ENCODE measurements around the gene TMEM218. TPM values are rescaled to one million over a fixed set of nuclear protein-coding genes. Genes with fewer than 3 reads are reported as not detected.

TMEM218 gene
- total RNA-seq, 1 donor: 7.1 TPM

- Histone ChIP-seq H3K4me1 (ENCODE audit: insufficient read depth, low read length) (no peaks in the 10 kb centered on the region), H3K9me3 (ENCODE audit: low read depth, low read length) (no peaks in the 10 kb centered on the region), H3K27me3 (ENCODE audit: insufficient read depth, low read length) (peaks cover 12% of the 10 kb centered on the region), H3K4me3 (ENCODE audit: low read length) (no peak overlapping the region)
Measured at GRCh38 chr11:125141178-125141577, 29.8 kb upstream of the TMEM218 start.

- Histone ChIP-seq H3K4me3 (ENCODE audit: low read length) (no peak overlapping the region), H3K27me3 (ENCODE audit: insufficient read depth, low read length) (peaks cover 12% of the 10 kb centered on the region), H3K4me1 (ENCODE audit: insufficient read depth, low read length) (no peaks in the 10 kb centered on the region), H3K9me3 (ENCODE audit: low read depth, low read length) (no peaks in the 10 kb centered on the region)
Measured at GRCh38 chr11:125140233-125140632, 28.8 kb upstream of the TMEM218 start.

DNA sequence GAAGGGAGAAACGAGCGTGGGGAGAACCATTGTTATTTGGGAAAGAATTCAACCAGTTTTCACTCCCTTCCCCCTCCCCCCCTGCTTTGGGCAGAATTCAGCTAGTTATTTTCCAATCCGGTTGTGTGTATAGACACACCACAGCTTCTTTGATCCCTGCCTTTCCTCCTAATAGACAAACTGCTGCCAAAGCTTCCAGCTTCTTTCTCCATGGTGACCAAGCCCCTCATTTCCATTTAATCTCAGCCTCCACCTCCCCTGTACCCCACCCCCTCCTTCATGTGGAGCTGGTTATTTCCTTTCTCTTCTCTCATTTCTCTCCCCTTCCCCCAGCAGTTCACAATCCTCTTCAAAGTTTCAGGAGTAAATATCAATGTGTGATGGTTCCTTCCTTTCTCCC is 28.4 kb upstream of the TMEM218 start:
- Histone ChIP-seq H3K4me3 (ENCODE audit: low read length) (no peak overlapping the region), H3K27me3 (ENCODE audit: insufficient read depth, low read length) (peaks cover 12% of the 10 kb centered on the region), H3K9me3 (ENCODE audit: low read depth, low read length) (no peaks in the 10 kb centered on the region), H3K4me1 (ENCODE audit: insufficient read depth, low read length) (no peaks in the 10 kb centered on the region)

DNA sequence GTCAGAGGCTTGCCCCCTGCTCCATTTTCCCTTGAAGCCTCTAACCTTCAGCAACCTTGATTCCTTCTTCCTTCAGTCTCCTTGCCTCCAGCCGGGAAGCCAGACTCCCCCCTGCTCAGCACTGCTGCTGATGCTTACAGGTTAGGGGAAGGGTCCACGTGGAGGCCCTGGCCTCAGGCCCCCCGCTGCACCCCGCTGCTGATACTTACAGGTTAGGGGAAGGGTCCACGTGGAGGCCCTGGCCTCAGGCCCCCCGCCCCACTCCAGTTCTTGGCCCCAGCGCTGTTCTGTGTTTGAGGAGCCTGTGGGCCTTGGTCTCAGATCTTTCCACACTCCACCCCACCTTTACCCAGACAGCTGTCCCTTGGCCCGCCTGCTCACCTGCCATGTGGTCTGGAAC is 27.5 kb upstream of the TMEM218 start:
- Histone ChIP-seq H3K27me3 (ENCODE audit: insufficient read depth, low read length) (peaks cover 15% of the 10 kb centered on the region), H3K9me3 (ENCODE audit: low read depth, low read length) (no peaks in the 10 kb centered on the region), H3K4me1 (ENCODE audit: insufficient read depth, low read length) (no peaks in the 10 kb centered on the region), H3K4me3 (ENCODE audit: low read length) (no peak overlapping the region)

- no peak overlapping the region for H3K4me3 ChIP-seq (ENCODE audit: low read length)
- no peaks in the 10 kb centered on the region for H3K9me3 ChIP-seq (ENCODE audit: low read depth, low read length)
- peaks cover 12% of the 10 kb centered on the region for H3K27me3 ChIP-seq (ENCODE audit: insufficient read depth, low read length)
- H3K4me1 ChIP-seq (ENCODE audit: insufficient read depth, low read length): no peaks in the 10 kb centered on the region
Measured at GRCh38 chr11:125136001-125136400, 24.6 kb upstream of the TMEM218 start.

DNA sequence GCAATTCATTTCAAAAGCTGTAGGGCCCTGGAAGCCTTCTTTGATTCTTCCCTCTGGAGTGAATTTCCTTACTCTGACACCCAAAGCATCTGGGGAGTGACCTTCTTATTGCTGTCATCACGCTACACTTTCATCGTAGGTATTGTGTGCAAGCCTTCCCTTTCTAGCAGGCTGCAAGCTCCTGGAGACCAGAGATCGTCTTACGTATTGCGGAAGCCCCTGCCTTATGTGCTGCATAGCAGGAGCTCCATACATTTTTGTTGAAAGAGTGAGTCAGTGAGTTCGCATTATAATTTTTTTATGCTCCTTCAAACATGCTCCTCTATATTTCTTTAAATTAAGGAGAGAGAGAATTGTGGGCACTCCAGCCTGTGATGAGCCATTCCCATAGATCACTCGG is 21.2 kb upstream of the TMEM218 start:
- Histone ChIP-seq H3K4me1 (ENCODE audit: insufficient read depth, low read length) (no peaks in the 10 kb centered on the region), H3K27me3 (ENCODE audit: insufficient read depth, low read length) (peaks cover 15% of the 10 kb centered on the region)

GRCh38 chr11:125132071-125132470 is 20.6 kb upstream of the TMEM218 start:
- H3K4me3 ChIP-seq (ENCODE audit: low read length): no peak overlapping the region
- no peaks in the 10 kb centered on the region for H3K9me3 ChIP-seq (ENCODE audit: low read depth, low read length)
- H3K4me1 ChIP-seq (ENCODE audit: insufficient read depth, low read length): no peaks in the 10 kb centered on the region
- peaks cover 21% of the 10 kb centered on the region for H3K27me3 ChIP-seq (ENCODE audit: insufficient read depth, low read length)

More for the DNA sequence above, 21.2 kb upstream of the TMEM218 start:
- Histone ChIP-seq H3K9me3 (ENCODE audit: low read depth, low read length) (no peaks in the 10 kb centered on the region), H3K4me3 (ENCODE audit: low read length) (no peak overlapping the region)

DNA sequence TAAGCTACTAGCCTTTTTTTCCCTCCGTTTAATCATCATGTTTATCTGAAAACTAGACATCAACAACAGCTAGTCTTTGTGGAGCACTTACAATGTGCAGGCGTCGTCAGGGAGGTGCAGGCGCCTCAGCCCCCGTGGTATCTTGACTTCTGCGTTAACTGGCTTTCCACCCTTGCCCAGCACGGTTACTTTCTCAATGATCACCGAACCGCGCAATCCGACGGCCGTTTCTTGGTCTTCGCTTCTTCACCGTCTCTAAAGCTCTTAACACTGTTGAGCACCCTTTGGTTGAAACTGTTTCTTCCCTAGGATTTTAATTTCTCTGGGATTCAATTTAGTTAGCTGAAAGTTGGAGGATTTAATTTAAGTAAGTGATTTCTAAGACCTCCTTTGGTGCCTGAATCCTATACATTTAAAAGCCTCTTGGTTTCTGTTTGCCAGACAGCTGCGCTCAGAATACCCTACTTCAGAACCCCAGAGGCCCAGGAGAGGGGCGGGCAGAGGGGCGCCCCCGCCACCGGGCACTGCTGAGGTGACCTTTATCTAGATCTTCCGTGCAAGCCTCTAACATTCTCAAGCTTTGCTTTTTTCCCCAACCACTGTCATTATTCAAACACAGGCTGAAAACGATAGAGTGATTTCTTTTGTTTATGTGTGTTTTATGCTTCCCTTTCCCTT is 18.0 kb upstream of the TMEM218 start:
- peaks cover 27% of the 10 kb centered on the region for H3K27me3 ChIP-seq (ENCODE audit: insufficient read depth, low read length)
- H3K4me1 ChIP-seq (ENCODE audit: insufficient read depth, low read length): peaks cover 7% of the 10 kb centered on the region
- H3K9me3 ChIP-seq (ENCODE audit: low read depth, low read length): no peaks in the 10 kb centered on the region
- no peak overlapping the region for H3K4me3 ChIP-seq (ENCODE audit: low read length)

GRCh38 chr11:125128450-125128849 is 17.0 kb upstream of the TMEM218 start:
- peaks cover 17% of the 10 kb centered on the region for H3K4me1 ChIP-seq (ENCODE audit: insufficient read depth, low read length)
- no peak overlapping the region for H3K4me3 ChIP-seq (ENCODE audit: low read length)
- no peaks in the 10 kb centered on the region for H3K9me3 ChIP-seq (ENCODE audit: low read depth, low read length)
- H3K27me3 ChIP-seq (ENCODE audit: insufficient read depth, low read length): peaks cover 27% of the 10 kb centered on the region

DNA sequence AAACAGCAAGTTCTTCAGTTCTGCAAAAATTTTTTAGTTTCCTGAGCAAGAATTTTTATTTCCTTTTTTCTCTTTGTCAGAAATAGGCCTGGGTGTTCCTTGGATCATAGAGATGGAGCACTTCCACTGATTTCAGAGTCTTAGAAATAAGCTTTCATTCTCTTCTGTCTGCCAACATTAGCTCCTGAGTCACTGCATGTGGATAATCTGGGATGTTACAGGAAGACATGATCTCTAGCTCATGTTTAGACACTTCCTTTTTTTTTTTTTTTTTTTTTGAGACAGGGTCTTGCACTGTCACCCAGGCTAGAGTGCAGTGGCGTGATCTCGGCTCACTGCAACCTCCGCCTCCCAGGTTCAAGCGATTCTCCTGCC is 13.2 kb upstream of the TMEM218 start:
- Histone ChIP-seq H3K4me3 (ENCODE audit: low read length) (no peak overlapping the region), H3K4me1 (ENCODE audit: insufficient read depth, low read length) (peaks cover 20% of the 10 kb centered on the region), H3K27me3 (ENCODE audit: insufficient read depth, low read length) (peaks cover 24% of the 10 kb centered on the region), H3K9me3 (ENCODE audit: low read depth, low read length) (no peaks in the 10 kb centered on the region)

GRCh38 chr11:125123947-125124617 is 12.7 kb upstream of the TMEM218 start:
- Histone ChIP-seq H3K4me3 (ENCODE audit: low read length) (no peak overlapping the region), H3K27me3 (ENCODE audit: insufficient read depth, low read length) (peaks cover 26% of the 10 kb centered on the region), H3K9me3 (ENCODE audit: low read depth, low read length) (no peaks in the 10 kb centered on the region), H3K4me1 (ENCODE audit: insufficient read depth, low read length) (peaks cover 20% of the 10 kb centered on the region)

- H3K27me3 ChIP-seq (ENCODE audit: insufficient read depth, low read length): peaks cover 25% of the 10 kb centered on the region
- no peaks in the 10 kb centered on the region for H3K9me3 ChIP-seq (ENCODE audit: low read depth, low read length)
- peaks cover 20% of the 10 kb centered on the region for H3K4me1 ChIP-seq (ENCODE audit: insufficient read depth, low read length)
- H3K4me3 ChIP-seq (ENCODE audit: low read length): no peak overlapping the region
Measured at GRCh38 chr11:125123194-125123946, 11.9 kb upstream of the TMEM218 start.

GRCh38 chr11:125117429-125117828 is 6.0 kb upstream of the TMEM218 start:
- no peaks in the 10 kb centered on the region for H3K9me3 ChIP-seq (ENCODE audit: low read depth, low read length)
- no peaks in the 10 kb centered on the region for H3K4me1 ChIP-seq (ENCODE audit: insufficient read depth, low read length)

DNA sequence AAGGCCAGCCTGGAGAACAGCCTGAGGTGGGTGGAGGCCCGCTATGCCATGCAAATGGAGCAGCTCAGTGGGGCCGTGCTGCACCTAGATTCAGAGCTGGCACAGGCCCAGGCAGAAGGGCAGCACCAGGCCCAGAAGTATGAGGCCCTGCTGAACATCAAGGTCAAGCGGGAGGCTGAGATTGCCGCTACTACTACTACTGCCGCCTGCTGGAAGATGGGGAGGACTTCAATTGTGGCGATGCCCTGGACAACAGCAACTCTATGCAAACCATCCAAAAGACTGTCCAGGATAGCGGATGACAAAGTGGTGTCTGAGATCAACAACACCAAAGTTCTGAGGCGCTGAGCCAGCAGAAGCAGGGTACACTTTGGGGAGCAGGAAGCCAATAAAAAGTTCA is 3.1 kb upstream of the TMEM218 start:
- Histone ChIP-seq H3K27me3 (ENCODE audit: insufficient read depth, low read length) (peaks cover 15% of the 10 kb centered on the region), H3K9me3 (ENCODE audit: low read depth, low read length) (no peaks in the 10 kb centered on the region), H3K4me1 (ENCODE audit: insufficient read depth, low read length) (peaks cover 15% of the 10 kb centered on the region), H3K4me3 (ENCODE audit: low read length) (no peak overlapping the region)

More at GRCh38 chr11:125117429-125117828, 6.0 kb upstream of the TMEM218 start:
- H3K27me3 ChIP-seq (ENCODE audit: insufficient read depth, low read length): peaks cover 15% of the 10 kb centered on the region
- H3K4me3 ChIP-seq (ENCODE audit: low read length): no peak overlapping the region

DNA sequence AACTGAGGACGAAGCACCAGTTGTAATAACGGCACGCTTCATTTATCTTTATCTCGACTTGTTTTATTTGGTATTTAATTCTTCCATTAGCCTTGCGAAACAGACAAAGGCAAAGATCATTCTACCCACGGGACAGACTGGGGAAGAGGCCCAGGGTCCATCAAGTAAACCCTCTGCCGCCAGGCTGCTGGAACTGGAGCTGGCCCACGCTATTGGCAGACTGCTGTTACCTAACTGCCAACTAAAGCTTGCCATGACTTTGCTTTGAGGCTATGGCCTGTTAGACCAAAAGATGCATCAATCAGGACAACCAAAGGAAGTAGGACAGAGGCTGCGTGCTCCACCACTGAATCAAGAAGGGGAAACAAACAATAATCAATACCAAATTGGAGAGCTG is 780 bp upstream of the TMEM218 start:
- H3K27me3 ChIP-seq (ENCODE audit: insufficient read depth, low read length): peaks cover 3% of the 10 kb centered on the region
- H3K4me1 ChIP-seq (ENCODE audit: insufficient read depth, low read length): peaks cover 15% of the 10 kb centered on the region
- H3K4me3 ChIP-seq (ENCODE audit: low read length): no peak overlapping the region
- H3K9me3 ChIP-seq (ENCODE audit: low read depth, low read length): no peaks in the 10 kb centered on the region

All from mononuclear cell (primary cell).